ENCODE data around the gene SAMD10. TPM values are rescaled to one million over a fixed set of nuclear protein-coding genes. Genes with fewer than 3 reads are reported as not detected.
A peak's percentile ranks its signal among the peaks of the same experiment; 100 is the strongest.

Gene SAMD10
- total and polyA plus RNA-seq, 12 donors: 1.1 to 8.8 (median 4.4) TPM

GRCh38 chr20:63970714-63971431, 8.6 kb downstream of the SAMD10 start:
- H3K27ac ChIP-seq: no peak overlapping the region
- H3K27me3 ChIP-seq: no peaks in the 10 kb centered on the region
- TF ChIP-seq CTCF (IDR thresholded peaks at IDR 0.05) (no peak), POLR2A (IDR thresholded peaks at IDR 0.05) (no peak)
- H3K4me1 ChIP-seq (replicated peaks in 1 of 2): peaks cover 8 to 20% of the 10 kb centered on the region in 2 donors
- H3K4me3 ChIP-seq: no peak overlapping the region
- H3K9me3 ChIP-seq (replicated peaks in 1 of 3): no peaks in the 10 kb centered on the region
- intact Hi-C loops (cut with DNase I): loop anchor here (10.0 kb wide), 2 partner anchors 186 to 356 kb away; no protein-coding TSS in a partner anchor
- WGBS, 4 donors: 87 to 96% (median 94%) methylated on average over 5 of the region's 5 CpGs
- H3K36me3 ChIP-seq (replicated peaks in 1 of 2): peaks cover 0 to 14% of the 10 kb centered on the region in 2 donors
- no peak for DNase-seq

- Histone ChIP-seq H3K27ac (peak within 1 kb of the TSS in 4 of 5 donors; percentile 43 to 68 (median 54)), H3K9me3 (replicated peaks in 1 of 3) (no peaks in the 10 kb centered on the region), H3K36me3 (replicated peaks in 1 of 2) (peaks cover 0 to 14% of the 10 kb centered on the region in 2 donors), H3K4me3 (peak within 1 kb of the TSS in 3 of 4 donors; percentile 49 to 92 (median 60)), H3K27me3 (no peaks in the 10 kb centered on the region), H3K4me1 (replicated peaks in 1 of 2) (peaks cover 8 to 20% of the 10 kb centered on the region in 2 donors)
- peak; percentile 71 to 82 (median 78) for DNase-seq
- intact Hi-C loops (cut with DNase I): loop anchor here (10.0 kb wide), 2 partner anchors 185 to 355 kb away; no protein-coding TSS in a partner anchor
- TF ChIP-seq POLR2A (IDR thresholded peaks at IDR 0.05): no peak
- WGBS, 4 donors: 5 to 12% (median 6%) methylated on average over 1 to 59 of the region's 73 CpGs
These were observed 9.4 kb downstream of the SAMD10 start, which contains the start of gene ZNF512B for GRCh38 chr20:63969838-63970713. Gene ZNF512B, minus strand, starts transcription at chr20:63969930. Its CDS starts 1,980 bp downstream, at chr20:63967950.

GRCh38 chr20:63968928-63969760, 10.3 kb downstream of the SAMD10 start:
- WGBS, 4 donors: 1 to 6% (median 3%) methylated on average over 4 to 69 of the region's 70 CpGs
- Histone ChIP-seq H3K36me3 (replicated peaks in 1 of 2) (peaks cover 0 to 18% of the 10 kb centered on the region in 2 donors), H3K27ac (peak overlapping the region in 4 of 5 donors; percentile 43 to 68 (median 54)), H3K4me1 (replicated peaks in 1 of 2) (peaks cover 8 to 20% of the 10 kb centered on the region in 2 donors), H3K4me3 (peak overlapping the region in 3 of 4 donors; percentile 24 to 92 (median 60)), H3K9me3 (replicated peaks in 1 of 3) (no peaks in the 10 kb centered on the region), H3K27me3 (no peaks in the 10 kb centered on the region)
- DNase-seq: peak in 6 of 7 donors; percentile 26 to 59 (median 39)
- TF ChIP-seq POLR2A (IDR thresholded peaks at IDR 0.05) (no peak), CTCF (IDR thresholded peaks at IDR 0.05) (no peak)
- intact Hi-C loops (cut with DNase I): no loop called here

Data from adrenal gland (tissue), 12 donors.